ENCODE data around the gene MST1. TPM values are rescaled to one million over a fixed set of nuclear protein-coding genes. Genes with fewer than 3 reads are reported as not detected.

Gene MST1
- total and polyA plus RNA-seq, 12 donors = 2.3 to 16.0 (median 3.8) TPM

DNA sequence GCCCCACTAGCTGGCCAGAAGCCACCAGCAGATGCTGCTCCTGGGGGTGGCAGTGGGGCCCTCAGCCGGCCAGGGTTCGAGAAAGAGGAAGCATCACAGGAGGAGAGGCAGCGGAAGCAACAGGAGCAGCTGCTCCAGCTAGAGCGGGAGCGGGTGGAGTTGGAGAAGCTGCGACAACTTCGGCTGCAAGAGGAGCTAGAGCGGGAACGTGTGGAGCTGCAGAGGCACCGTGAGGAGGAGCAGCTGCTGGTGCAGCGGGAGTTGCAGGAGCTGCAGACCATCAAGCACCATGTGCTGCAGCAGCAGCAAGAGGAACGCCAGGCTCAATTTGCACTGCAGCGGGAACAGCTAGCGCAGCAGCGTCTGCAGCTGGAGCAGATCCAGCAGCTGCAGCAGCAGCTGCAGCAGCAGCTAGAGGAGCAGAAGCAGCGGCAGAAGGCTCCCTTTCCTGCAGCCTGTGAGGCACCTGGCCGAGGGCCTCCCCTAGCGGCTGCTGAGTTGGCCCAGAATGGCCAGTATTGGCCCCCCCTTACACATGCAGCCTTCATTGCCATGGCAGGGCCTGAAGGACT, 32.6 kb downstream of the MST1 start:
- 58 to 66% methylated on average over 18 of the region's 18 CpGs for WGBS, 2 donors
- Histone ChIP-seq H3K36me3 (peaks cover 0 to 11% (median 0%) of the 10 kb centered on the region in 9 donors), H3K4me1 (no peaks in the 10 kb centered on the region), H3K9me3 (no peaks in the 10 kb centered on the region), H3K4me3 (no peak overlapping the region), H3K27me3 (no peaks in the 10 kb centered on the region), H3K27ac (no peak overlapping the region)
- TF ChIP-seq, protein P1, sequence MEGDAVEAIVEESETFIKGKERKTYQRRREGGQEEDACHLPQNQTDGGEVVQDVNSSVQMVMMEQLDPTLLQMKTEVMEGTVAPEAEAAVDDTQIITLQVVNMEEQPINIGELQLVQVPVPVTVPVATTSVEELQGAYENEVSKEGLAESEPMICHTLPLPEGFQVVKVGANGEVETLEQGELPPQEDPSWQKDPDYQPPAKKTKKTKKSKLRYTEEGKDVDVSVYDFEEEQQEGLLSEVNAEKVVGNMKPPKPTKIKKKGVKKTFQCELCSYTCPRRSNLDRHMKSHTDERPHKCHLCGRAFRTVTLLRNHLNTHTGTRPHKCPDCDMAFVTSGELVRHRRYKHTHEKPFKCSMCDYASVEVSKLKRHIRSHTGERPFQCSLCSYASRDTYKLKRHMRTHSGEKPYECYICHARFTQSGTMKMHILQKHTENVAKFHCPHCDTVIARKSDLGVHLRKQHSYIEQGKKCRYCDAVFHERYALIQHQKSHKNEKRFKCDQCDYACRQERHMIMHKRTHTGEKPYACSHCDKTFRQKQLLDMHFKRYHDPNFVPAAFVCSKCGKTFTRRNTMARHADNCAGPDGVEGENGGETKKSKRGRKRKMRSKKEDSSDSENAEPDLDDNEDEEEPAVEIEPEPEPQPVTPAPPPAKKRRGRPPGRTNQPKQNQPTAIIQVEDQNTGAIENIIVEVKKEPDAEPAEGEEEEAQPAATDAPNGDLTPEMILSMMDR (IDR thresholded peaks at IDR 0.05) = no peak
- intact Hi-C loops (cut with DNase I) = loop anchor here in 1 of 10 donors (5.0 kb wide), 1 partner anchor 94 kb away; no protein-coding TSS in a partner anchor
- DNase-seq (no peak), ATAC-seq (no peak)

DNA sequence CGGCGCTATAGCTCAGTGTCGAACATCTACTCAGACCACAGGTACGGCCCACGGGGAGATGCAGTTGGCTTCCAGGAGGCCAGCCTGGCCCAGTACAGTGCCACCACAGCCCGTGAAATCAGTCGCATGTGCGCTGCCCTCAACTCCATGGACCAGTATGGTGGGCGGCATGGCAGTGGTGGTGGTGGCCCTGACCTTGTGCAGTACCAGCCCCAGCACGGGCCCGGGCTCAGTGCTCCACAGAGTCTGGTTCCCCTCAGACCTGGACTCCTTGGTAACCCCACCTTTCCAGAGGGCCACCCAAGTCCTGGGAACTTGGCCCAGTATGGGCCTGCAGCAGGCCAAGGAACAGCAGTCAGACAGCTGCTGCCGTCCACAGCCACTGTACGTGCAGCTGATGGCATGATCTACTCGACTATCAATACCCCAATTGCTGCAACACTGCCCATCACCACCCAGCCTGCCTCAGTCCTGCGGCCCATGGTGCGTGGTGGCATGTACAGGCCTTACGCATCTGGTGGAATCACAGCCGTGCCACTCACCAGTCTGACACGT, 33.5 kb downstream of the MST1 start:
- Histone ChIP-seq H3K9me3 (no peaks in the 10 kb centered on the region), H3K4me3 (no peak overlapping the region), H3K36me3 (peaks cover 0 to 11% (median 0%) of the 10 kb centered on the region in 9 donors), H3K4me1 (no peaks in the 10 kb centered on the region), H3K27me3 (no peaks in the 10 kb centered on the region), H3K27ac (no peak overlapping the region)
- ATAC-seq (no peak), DNase-seq (no peak)
- intact Hi-C loops (cut with DNase I) = loop anchor here in 1 of 10 donors (5.0 kb wide), 1 partner anchor 94 kb away; no protein-coding TSS in a partner anchor
- WGBS, 2 donors = 96 to 98% methylated on average over 19 of the region's 19 CpGs
- TF ChIP-seq, protein P1 (IDR thresholded peaks at IDR 0.05) = no peak

DNA sequence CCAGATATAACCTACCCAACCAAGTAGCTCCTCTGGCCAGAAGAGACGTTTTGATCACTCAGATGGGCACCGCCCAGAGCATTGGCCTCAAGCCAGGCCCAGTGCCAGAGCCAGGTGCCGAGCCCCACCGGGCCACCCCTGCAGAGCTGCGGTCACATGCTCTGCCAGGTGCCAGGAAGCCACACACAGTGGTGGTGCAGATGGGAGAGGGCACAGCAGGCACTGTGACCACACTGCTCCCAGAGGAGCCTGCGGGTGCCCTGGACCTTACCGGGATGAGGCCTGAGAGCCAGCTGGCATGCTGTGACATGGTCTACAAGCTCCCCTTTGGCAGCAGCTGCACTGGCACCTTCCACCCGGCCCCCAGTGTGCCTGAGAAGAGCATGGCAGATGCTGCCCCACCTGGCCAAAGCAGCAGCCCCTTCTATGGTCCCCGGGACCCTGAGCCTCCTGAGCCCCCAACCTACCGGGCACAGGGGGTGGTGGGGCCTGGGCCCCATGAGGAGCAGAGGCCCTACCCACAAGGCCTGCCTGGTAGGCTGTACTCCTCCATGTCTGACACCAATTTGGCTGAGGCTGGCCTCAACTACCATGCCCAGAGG, 34.2 kb downstream of the MST1 start:
- Histone ChIP-seq H3K36me3 (peaks cover 0 to 11% (median 0%) of the 10 kb centered on the region in 9 donors), H3K27ac (no peak overlapping the region), H3K27me3 (no peaks in the 10 kb centered on the region), H3K9me3 (no peaks in the 10 kb centered on the region), H3K4me3 (no peak overlapping the region), H3K4me1 (peaks cover 0 to under 1% (median 0%) of the 10 kb centered on the region in 9 donors)
- DNase-seq = no peak
- intact Hi-C loops (cut with DNase I) = loop anchor here in 2 of 10 donors (5.0 kb wide), 2 partner anchors 93 to 98 kb away; no protein-coding TSS in a partner anchor
- 77 to 78% methylated on average over 10 of the region's 10 CpGs for WGBS, 2 donors
- no peak for ATAC-seq
- TF ChIP-seq, protein P1 (IDR thresholded peaks at IDR 0.05) = no peak

DNA sequence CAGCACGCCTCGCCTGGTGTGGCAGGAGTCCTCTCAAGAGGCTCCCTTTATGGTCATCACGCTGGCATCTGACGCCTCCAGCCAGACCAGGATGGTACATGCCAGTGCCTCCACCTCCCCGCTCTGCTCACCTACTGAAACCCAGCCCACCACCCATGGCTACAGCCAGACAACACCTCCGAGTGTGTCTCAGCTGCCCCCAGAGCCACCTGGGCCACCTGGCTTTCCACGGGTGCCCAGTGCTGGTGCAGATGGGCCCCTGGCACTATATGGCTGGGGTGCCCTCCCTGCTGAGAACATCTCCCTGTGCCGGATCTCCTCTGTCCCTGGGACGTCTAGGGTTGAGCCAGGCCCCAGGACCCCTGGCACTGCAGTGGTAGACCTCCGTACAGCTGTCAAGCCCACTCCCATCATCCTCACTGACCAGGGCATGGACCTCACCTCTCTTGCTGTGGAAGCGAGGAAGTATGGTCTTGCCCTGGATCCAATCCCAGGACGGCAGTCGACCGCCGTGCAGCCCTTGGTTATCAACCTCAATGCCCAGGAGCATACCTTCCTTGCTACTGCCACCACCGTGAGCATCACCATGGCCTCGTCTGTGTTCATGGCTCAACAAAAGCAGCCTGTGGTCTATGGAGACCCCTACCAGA, 35.0 kb downstream of the MST1 start:
- H3K27ac ChIP-seq = no peak overlapping the region
- H3K9me3 ChIP-seq = no peaks in the 10 kb centered on the region
- no peaks in the 10 kb centered on the region for H3K27me3 ChIP-seq
- no peak overlapping the region for H3K4me3 ChIP-seq
- peaks cover 0 to 9% (median 0%) of the 10 kb centered on the region in 9 donors for H3K4me1 ChIP-seq
- TF ChIP-seq, protein P1 (IDR thresholded peaks at IDR 0.05) = no peak
- WGBS, 2 donors = 91 to 93% methylated on average over 17 of the region's 17 CpGs
- H3K36me3 ChIP-seq = peaks cover 0 to 11% (median 0%) of the 10 kb centered on the region in 9 donors
- DNase-seq = no peak
- ATAC-seq = no peak
- intact Hi-C loops (cut with DNase I) = loop anchor here in 1 of 10 donors (5.0 kb wide), 1 partner anchor 97 kb away; no protein-coding TSS in a partner anchor
